GM18526 (cell line): ENCODE data around the gene GPR15LG.

ENCODE experiments used
- POLR2A ChIP-seq: IDR thresholded peaks from 3 replicates; pipeline ENCODE4 v1.6.1; 2011; ENCODE audit not compliant: insufficient read length; ENCODE audit errors: extremely low read depth

Gene GPR15LG

DNA sequence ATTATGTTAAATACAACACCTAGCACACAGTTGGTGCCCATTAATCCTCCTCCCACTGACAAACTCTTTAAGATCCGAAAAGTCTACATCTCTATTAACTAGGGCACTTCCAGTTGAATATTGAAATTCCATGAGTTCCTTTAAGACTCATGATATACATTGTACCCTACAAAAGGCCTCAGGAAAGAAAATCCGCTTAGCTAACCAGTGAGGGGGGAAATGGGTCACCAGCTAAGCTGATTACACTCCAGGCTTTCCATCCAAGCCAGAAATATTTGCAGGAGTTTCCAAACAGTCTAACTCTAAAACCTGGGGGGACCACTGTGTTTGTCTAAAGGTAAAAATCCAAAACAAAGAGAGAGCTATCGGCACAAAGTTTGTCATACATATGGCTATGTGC lies 53.0 kb downstream of the GPR15LG start:
- TF ChIP-seq POLR2A = no peak

DNA sequence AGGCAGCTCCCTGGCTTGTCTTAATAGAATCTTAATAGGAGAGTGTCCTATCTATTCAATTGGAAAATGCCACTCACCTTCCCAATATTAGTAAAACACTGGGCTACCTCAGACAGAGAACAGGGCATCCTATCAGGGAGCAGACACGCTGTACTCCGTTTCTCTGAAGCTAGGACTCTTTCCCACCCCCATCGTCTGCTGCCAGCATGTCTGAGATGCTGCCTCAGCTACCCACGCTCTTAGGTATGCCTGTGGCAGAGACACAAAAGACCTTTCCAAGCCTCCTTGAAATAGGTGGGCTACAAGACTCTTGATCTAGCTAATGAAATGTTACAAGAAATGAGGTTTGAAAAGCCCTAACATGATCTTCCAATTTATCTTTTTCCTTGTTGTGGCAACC lies 54.2 kb downstream of the GPR15LG start:
- TF ChIP-seq POLR2A = no peak

DNA sequence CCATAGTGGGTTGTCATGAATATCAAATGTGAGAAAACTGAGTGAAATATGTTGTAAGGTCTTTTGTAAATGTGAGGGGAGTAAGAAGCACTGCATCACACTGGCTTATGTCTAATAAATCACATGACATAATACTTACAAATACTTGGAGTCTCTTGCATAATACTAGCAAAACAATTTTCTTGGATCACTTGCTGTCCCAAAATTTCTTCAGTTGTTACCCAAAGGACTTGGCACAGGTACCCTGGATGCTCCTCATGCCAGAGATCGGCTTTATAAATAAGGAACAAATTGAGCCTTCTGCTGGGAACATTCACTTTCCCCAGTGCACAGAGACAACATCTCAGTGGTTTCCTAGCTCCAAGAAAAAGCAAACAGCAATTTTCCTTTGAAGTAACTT lies 56.8 kb downstream of the GPR15LG start:
- no peak for TF ChIP-seq POLR2A

DNA sequence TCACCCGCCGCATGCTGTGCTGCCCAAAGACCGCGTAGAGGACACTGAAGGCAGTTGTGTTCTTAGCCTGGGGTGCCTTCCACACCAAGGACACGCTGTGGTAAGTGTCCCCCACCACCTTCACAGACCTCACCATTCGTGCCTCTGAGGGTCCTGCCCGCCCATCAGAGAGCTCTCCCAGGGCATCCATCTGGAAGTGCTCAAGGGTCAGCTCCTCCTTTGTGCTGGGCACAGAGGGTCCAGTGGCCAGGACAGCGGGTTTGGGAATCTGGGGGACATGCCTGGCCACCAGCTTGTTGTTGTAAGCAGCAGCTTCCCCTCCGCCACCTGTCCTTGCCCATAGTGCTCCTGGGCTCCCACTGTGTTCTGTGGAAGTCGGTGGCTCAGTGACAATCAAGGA lies 58.8 kb downstream of the GPR15LG start:
- no peak for TF ChIP-seq POLR2A

DNA sequence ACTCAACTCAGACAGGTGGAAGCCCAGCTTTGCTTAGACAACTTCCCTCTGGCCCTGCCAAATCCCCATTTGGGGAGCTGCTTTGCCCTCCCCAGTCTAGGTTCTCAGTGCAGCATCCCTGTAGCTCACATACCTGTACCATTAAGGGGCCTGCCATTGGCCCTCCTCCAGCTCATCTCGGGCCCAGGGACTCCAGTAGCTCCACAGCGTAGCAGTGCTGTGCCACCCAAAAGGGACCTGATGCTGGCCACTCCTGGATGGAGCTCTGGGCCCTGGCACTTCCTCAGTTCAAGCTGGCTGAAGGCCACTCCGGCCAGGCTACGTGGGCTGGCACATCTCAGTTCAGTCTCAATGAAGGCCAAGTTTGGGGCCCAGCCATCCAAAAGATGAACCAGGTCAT lies 60.3 kb downstream of the GPR15LG start:
- TF ChIP-seq POLR2A = no peak

DNA sequence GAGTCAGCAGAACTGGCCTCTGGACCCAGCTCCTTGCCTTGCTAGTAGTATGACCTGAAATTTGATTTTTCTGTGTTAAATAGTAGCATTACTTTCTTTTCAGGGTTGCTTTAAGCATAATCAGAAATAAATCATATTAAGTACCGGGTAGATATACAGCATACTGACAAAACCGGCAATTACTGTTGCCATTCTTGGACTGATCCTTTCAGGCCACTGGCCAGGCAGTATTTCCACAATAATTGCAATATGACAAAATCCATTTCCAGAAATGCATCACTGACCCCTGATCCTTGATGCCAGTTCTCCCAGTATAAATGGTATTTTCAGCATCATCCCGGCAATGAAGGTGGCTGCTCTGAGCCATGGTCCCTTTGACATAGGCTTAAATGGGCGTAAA lies 60.9 kb downstream of the GPR15LG start:
- no peak for TF ChIP-seq POLR2A
